ENCODE data around the gene SLC35F1.

GRCh38 chr6:118353564-118353963, 446.5 kb downstream of the SLC35F1 start:
- TF ChIP-seq POLR2A (IDR thresholded peaks at IDR 0.05; ENCODE audit: low read depth, low read length) (no peak), TAF1 (IDR thresholded peaks at IDR 0.05; ENCODE audit: low read depth, low read length) (no peak), PAX5 (IDR thresholded peaks at IDR 0.05; ENCODE audit: insufficient read depth, low read length, severe bottlenecking) (no peak), POLR2AphosphoS5 (IDR thresholded peaks at IDR 0.05; ENCODE audit: low read depth, low read length) (no peak), POU2F2 (IDR thresholded peaks at IDR 0.05; ENCODE audit: low read depth, low read length) (no peak), SPI1 (IDR thresholded peaks at IDR 0.05; ENCODE audit: low read depth, low read length) (no peak)

All from GM12891 (cell line).